Limb (tissue), 2 donors: ENCODE data around the gene ING1.

Experiments
- DNase-seq, 2 donors: peaks; one replicate each; pipeline ENCODE4 v3.0.0-alpha.2; 2016; ENCODE audit errors: extremely low spot score in 2 of 2

ING1 gene

GRCh38 chr13:110770678-110771077 is 57.2 kb downstream of the ING1 start:
- DNase-seq = no peak

GRCh38 chr13:110771194-110771593 is 57.7 kb downstream of the ING1 start:
- no peak for DNase-seq

GRCh38 chr13:110772091-110772984 is 58.8 kb downstream of the ING1 start:
- DNase-seq = no peak
